ENCODE results near the gene SDK2.

The SDK2 gene

GRCh38 chr17:73581379-73581778 is 62.9 kb downstream of the SDK2 start:
- TF ChIP-seq SIN3A (IDR thresholded peaks at IDR 0.05; ENCODE audit: borderline replicate concordance, insufficient read depth, low read length) (no peak), TAF1 (IDR thresholded peaks at IDR 0.05; ENCODE audit: borderline replicate concordance, insufficient read depth, low read length) (no peak), POLR2AphosphoS5 (IDR thresholded peaks at IDR 0.05; ENCODE audit: low read depth, low read length) (no peak), FOXP2 (optimal IDR thresholded peaks at IDR 0.05; ENCODE audit: borderline replicate concordance, extremely low read depth, extremely low read length, insufficient read depth) (no peak)
- TF ChIP-seq, protein P1, sequence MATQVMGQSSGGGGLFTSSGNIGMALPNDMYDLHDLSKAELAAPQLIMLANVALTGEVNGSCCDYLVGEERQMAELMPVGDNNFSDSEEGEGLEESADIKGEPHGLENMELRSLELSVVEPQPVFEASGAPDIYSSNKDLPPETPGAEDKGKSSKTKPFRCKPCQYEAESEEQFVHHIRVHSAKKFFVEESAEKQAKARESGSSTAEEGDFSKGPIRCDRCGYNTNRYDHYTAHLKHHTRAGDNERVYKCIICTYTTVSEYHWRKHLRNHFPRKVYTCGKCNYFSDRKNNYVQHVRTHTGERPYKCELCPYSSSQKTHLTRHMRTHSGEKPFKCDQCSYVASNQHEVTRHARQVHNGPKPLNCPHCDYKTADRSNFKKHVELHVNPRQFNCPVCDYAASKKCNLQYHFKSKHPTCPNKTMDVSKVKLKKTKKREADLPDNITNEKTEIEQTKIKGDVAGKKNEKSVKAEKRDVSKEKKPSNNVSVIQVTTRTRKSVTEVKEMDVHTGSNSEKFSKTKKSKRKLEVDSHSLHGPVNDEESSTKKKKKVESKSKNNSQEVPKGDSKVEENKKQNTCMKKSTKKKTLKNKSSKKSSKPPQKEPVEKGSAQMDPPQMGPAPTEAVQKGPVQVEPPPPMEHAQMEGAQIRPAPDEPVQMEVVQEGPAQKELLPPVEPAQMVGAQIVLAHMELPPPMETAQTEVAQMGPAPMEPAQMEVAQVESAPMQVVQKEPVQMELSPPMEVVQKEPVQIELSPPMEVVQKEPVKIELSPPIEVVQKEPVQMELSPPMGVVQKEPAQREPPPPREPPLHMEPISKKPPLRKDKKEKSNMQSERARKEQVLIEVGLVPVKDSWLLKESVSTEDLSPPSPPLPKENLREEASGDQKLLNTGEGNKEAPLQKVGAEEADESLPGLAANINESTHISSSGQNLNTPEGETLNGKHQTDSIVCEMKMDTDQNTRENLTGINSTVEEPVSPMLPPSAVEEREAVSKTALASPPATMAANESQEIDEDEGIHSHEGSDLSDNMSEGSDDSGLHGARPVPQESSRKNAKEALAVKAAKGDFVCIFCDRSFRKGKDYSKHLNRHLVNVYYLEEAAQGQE (IDR thresholded peaks at IDR 0.05; ENCODE audit: insufficient read depth in 1 of 2, low read depth in 2 of 2, low read length in 2 of 2): no peak

- TF ChIP-seq TAF1 (IDR thresholded peaks at IDR 0.05; ENCODE audit: borderline replicate concordance, insufficient read depth, low read length) (no peak), SIN3A (IDR thresholded peaks at IDR 0.05; ENCODE audit: borderline replicate concordance, insufficient read depth, low read length) (no peak), POLR2AphosphoS5 (IDR thresholded peaks at IDR 0.05; ENCODE audit: low read depth, low read length) (no peak), FOXP2 (optimal IDR thresholded peaks at IDR 0.05; ENCODE audit: borderline replicate concordance, extremely low read depth, extremely low read length, insufficient read depth) (no peak)
- TF ChIP-seq, protein P1 (IDR thresholded peaks at IDR 0.05; ENCODE audit: insufficient read depth in 1 of 2, low read depth in 2 of 2, low read length in 2 of 2): no peak
Measured at GRCh38 chr17:73580073-73580710, 64.1 kb downstream of the SDK2 start.

GRCh38 chr17:73576556-73577098 is 67.6 kb downstream of the SDK2 start:
- TF ChIP-seq, protein P1 (IDR thresholded peaks at IDR 0.05; ENCODE audit: insufficient read depth in 1 of 2, low read depth in 2 of 2, low read length in 2 of 2): no peak
- TF ChIP-seq POLR2AphosphoS5 (IDR thresholded peaks at IDR 0.05; ENCODE audit: low read depth, low read length) (no peak), SIN3A (IDR thresholded peaks at IDR 0.05; ENCODE audit: borderline replicate concordance, insufficient read depth, low read length) (no peak), FOXP2 (optimal IDR thresholded peaks at IDR 0.05; ENCODE audit: borderline replicate concordance, extremely low read depth, extremely low read length, insufficient read depth) (no peak), TAF1 (IDR thresholded peaks at IDR 0.05; ENCODE audit: borderline replicate concordance, insufficient read depth, low read length) (no peak)

GRCh38 chr17:73575470-73576221 is 68.6 kb downstream of the SDK2 start:
- TF ChIP-seq FOXP2 (optimal IDR thresholded peaks at IDR 0.05; ENCODE audit: borderline replicate concordance, extremely low read depth, extremely low read length, insufficient read depth): no peak
- no peak for TF ChIP-seq SIN3A (IDR thresholded peaks at IDR 0.05; ENCODE audit: borderline replicate concordance, insufficient read depth, low read length)
- TF ChIP-seq, protein P1 (IDR thresholded peaks at IDR 0.05; ENCODE audit: insufficient read depth in 1 of 2, low read depth in 2 of 2, low read length in 2 of 2): no peak
- TF ChIP-seq POLR2AphosphoS5 (IDR thresholded peaks at IDR 0.05; ENCODE audit: low read depth, low read length): no peak
- TF ChIP-seq TAF1 (IDR thresholded peaks at IDR 0.05; ENCODE audit: borderline replicate concordance, insufficient read depth, low read length): no peak
